Activated CD4-positive, alpha-beta T cell treated with anti-CD3 and anti-CD28 coated beads for 24 hours (primary cell): ENCODE data around the gene CXXC4.

Source experiments
- DNase-seq, 2 donors: peaks; one replicate each; pipeline ENCODE4 v3.0.0-alpha.2; 2020; ENCODE audit warnings: low read depth in 2 of 2

The CXXC4 gene

DNA sequence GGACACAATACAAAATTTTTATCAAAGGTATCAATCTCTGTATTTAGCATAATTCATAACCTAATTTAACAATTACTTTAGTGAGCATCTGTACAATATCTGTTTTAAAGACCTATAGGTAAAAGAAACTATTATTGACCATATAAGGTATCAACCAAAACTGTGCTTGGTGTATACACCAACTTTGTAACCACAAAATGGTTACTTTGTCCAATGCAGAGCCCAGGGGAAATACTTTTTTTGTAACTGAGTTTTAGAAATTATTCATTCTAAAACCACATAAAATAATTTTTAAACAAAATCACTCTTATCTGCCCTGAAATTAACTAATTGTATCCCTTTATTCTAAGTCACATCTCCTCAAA lies 5.0 kb downstream of the CXXC4 start:
- DNase-seq, result no peak

DNA sequence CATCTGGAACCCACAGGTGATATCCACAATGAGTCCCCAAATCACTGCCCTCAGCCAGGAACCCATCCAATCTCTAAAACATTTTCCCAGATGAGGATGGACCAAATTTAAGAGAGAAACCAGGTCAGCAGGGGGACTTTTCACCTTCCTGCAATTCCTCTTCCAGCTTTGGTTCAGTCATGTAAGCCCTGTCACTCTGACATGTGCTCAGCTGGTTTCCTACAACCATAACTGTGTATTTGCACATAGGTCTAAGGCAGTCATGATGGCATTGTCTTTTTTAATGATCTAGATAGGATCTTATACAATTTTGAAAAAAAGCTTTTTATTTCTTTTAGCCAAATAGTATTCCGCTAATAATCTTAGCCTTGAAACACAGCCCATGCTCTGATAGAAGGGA lies 6.5 kb downstream of the CXXC4 start:
- no peak for DNase-seq

DNA sequence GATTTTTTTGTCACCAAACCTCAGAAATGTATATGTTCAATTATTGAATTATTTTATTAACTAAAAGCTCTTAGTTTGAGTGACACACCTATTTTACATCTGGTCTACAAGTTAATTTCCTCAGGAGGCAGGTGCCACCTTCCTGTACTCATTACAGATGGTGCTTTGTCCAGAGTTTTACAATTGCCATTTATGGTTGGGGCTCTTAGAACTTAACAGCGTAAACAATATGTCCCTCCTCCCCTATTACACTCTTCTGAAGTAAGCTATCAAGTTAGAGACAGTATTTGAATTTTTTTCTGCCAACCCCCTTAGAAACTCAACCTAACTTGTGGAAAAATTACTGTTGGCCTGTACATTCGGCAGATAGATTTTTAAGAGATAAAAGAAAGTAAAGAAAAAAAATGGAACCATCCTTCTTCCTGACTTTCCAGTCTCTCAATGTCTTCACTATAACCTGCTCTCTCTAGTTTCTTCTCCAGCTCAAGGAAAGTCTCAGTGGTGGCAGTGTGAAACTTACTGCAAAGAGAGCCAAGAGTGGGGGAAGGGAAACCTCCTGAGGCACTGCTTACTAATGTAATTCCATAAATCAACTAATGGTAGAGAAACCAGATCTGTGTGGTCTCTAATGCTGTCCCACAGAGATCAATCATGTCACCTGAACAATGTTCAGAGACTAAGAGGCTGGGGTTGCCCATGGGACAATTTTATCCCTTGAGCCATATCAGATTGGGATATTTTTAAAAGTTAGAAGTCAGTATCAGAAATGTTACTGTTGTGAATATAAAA lies 7.8 kb downstream of the CXXC4 start:
- no peak for DNase-seq

DNA sequence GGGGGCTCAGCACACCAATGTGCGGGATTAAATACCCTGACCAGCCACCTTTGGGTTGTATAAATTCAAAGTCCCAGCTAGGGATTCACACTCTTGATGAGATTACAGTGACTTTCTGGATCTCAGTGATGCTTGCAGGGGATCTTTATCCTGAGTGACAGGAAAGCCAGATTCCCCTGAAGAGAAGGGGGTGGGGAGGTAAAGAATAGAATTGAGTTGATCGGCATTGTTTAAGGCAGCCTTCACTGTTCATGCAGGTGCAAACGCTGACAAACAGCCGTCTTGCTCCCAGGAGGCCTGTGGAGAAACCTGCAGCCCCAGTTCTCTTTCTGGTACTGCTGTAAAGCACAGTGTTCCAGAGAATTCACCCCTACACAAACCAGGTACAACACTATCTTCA lies 19.0 kb downstream of the CXXC4 start:
- DNase-seq, result no peak

DNA sequence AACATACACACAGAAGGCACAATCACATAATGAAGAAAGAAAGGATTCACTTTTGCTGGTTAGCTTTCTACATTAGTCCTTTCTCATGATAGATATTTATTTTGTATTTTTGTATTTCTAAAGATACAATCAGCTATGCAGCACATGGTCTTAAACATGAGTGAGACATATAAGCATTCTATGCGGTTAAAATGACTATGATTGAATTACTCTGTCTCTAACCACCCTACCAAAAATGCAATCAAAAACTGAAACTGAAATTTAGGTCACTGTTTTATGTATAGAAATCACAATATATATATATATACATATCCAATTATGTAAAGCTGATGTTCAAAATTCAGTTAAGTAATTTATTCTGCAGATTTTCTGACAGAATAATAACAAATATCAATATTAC lies 21.9 kb downstream of the CXXC4 start:
- DNase-seq, result no peak

DNA sequence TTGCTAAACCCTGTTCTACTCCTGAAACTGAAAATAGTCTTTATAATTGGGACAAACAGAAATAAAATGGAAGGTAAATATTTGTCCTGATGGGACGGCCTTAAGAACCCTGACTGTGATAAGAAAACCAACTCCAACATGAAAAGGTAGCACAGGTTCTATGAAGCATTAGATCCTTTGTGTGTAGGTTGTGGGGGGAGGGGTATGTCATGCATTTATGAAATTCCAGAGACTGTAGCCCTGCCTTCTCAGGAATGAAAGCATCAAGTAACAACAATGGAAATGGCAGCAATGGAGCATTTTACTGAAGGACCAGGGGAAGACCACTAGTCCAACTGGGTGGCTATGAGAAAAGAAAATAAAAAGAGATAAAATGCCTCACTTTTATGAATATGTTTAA lies 23.9 kb downstream of the CXXC4 start:
- no peak for DNase-seq

DNA sequence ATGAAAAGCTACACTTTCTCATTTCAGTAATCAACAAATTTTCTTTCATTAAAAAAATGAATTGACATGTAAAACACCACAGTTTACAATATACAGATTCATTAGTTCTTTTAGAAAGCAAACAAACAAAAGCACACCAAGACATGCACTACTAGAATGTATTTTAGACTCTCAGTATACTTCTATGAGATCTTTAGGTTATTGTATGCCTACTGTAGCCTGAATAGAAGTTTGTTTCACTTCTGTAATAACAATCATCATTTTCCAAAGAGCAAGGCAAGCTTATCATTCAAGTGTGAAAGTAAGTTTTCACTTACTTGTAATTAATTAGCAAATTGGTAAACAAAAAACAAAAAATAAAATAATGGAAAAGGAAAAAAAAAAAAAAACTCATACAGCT lies 24.9 kb downstream of the CXXC4 start:
- DNase-seq, result no peak

DNA sequence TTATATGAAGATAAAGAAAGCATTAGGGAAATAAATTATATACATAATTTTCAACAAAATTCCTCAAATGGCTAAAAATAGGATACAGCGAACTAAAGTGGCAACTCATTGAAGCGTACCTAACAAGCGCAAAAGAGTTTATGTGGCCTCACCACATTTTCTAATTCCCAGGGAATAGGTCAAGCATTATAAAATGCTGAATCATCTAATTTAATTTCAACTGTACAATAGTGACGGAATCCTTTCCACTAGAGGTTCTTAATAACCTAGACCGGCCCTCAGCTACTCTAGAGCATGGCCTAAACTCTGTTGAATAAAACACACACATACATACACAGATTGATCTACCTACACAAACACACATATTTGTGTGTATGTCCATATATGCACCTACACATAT lies 29.1 kb downstream of the CXXC4 start:
- DNase-seq, result no peak

DNA sequence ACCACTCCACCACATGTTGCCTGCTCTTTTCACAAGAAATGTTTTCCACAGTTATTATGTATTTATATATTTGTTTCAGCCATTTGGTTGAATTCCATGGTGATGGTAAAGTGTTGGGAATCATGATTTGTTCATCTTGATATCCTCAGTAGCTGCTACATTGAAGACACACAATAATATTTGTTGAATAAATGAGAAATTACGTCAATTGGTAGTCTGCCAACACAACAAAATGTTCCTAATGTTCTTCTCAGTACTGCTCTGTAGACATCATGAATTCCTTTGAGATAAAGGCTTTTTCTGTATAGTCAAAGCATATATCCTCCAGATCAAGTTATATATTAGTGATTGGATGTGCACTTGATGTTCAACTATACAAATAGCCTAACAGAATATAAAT lies 29.5 kb downstream of the CXXC4 start:
- DNase-seq, result no peak

DNA sequence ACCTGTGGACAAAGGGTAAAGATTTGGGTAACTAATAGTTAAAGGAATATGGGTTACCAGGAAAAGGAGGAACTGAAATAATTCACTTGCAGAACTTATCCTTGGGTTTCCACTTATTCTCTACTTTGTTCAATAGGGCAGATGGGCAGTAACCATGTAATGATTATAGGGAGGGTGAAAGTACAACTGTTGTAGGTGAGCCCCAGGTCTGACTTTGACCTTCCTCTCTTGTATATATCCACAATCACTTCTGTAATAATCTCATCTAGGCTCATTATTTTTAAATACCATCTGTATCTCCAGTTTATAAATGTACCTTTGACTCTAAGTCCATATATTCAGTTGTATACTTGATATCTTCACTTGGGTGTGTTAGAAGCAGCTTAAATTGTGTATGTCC lies 32.1 kb downstream of the CXXC4 start:
- no peak for DNase-seq

DNA sequence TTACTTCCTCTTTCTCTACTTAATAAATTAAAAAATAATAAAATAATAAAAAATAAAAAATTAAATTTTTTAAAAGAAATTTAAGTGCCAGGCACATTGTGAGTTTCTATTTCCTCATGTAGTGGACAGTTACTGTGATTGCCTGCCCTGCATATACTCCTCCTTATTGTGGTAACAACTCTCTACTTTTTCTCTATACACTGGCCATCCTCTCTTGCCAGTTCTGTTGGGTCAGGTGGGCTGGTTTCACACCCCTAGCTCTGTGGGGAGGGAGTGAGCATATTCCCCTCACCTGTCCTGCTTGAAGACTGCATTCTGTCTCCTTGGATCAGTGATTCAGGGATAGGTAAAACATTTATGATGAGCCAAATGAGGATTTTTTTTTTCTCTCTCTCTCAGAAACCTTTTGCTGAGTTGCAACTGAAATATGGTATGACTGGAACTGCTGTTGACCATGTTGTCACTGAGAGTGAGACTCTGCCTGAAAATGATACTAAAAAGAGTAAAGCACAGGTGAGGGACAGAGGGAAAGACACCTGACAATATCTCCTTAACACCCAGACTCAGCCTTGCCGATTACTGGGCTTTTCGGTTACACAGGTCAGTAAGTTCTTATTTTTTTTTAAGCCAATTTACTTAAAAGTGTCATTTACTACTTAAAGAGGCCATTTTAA lies 37.2 kb downstream of the CXXC4 start:
- DNase-seq, result no peak

DNA sequence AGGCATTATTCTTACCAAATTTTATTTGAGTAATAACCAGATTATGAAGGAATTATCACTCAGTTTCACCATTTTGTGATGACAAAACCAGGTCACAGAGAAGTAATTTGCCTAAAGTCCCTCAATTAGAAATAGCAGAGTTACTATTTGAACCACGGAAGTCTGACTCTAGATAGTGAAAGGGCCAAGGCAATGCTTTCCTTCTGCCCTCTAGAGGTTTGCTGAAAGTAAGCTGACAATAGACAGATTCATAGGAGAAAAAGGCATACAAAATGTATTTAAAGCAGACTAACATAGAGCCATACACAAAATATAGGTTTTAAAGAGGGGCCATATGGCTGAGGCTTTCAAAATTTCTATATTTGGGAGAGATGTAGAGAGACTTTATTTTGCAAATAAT lies 43.1 kb downstream of the CXXC4 start:
- no peak for DNase-seq

DNA sequence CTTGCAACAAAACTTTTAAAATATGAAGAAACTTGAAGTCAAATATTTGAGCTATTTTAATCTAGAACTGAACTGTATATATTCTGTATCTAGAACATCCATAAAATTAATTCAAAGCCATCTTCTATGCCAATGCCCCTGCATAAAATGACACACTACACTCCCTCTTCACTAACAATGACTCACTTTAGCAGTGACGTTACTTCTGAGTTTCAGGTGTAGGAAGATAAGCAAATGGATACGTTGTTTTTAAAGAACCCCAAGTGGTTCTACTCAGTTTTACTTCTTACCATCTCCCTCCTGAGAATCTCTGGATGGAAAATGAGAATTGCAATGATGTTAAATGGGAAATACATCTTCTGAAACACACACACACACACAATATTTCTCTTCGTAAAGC lies 45.2 kb downstream of the CXXC4 start:
- DNase-seq, result no peak

DNA sequence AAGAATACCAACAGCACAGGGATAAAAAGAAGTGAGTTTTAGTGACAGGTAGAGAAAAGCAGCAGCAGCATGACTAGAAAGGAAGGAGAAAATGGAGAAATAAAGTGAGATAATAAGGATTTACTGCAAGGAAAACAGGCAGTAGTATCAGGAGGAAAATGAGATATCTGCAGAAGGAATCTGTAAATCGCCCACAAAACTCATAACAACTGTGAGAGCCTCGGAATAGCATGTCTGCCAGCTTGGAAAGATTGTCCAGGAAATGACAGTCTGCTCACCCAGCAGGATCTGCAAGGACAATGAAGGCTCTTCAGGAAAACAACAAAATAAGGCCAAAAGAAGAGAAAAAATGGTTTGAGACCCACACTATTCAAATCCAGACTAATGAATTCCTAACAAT lies 47.4 kb downstream of the CXXC4 start:
- DNase-seq, result no peak

DNA sequence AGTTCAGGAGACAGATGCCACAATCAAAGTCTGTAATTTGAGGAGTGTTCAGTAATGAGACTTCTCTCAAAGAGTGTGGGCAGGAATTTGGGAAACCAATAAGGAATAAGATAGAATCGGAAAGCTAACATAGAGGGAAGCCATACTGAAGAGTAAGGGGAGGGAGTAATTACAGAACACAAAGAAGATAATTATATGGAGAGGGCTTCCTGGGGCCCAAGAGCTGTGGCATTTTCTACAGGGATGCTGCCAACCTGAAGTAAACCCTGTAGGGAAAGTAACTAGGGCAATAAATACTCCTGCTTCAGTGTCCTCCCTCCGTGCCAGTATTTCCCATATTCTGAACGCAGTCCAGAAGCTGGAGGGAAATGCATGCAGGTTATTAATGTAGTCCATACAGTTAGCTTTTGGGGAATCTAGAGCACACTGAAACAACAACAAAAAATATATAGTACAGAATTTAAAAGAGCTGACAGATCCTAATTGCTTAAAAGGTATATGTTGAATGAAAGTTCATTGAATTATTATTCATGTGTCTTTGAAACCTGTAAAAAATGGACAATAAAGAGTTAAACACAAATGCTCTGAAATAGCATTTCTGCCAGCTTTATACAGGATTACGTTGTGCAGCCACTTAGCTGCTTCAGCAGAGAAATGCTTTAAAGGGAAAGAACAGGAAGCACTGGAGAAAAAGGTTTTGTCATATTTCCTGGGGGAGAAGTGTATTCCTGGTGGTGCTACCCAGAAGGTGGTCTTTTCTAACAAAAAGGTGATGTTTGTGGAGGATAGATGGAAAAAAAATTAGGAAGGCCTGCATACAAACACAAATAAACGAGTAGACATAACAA lies 48.0 kb downstream of the CXXC4 start:
- no peak for DNase-seq

DNA sequence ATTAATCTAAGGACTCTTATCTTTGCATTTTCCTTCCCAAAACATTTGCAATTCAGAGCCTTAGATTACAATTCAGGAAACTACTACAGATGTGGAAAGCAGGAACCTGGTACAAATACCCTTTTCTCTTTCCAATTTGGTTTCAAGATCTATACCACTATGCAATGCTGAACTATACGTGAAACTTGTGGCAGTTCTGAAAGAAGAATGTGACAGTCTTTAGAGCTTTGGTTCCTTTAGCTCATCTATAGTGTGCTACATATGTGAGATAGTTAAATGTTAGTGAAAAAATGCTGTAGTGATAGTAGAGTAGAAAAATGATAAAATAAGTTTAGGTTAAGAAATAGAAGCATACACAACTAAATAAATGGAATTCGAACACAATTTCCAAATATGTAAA lies 50.0 kb downstream of the CXXC4 start:
- DNase-seq, result no peak

DNA sequence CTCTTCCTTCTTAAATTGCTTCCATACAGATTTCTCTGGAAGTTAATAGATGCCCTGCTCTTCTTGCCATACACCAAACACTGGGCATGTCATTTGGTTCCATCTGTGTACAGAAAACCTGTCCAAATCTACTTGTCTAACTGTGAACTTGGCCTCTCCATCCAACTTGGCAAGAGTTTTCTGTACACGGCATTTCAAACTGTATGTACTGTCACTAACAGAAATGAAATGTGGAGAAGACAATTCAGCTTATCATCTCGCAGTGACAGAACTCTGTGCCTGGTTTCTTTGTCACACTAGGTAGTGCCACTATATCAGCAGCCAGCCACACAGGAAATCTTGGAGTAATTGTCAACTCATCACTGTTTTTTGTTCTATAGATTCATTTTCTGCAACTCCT lies 58.2 kb downstream of the CXXC4 start:
- DNase-seq, result no peak

DNA sequence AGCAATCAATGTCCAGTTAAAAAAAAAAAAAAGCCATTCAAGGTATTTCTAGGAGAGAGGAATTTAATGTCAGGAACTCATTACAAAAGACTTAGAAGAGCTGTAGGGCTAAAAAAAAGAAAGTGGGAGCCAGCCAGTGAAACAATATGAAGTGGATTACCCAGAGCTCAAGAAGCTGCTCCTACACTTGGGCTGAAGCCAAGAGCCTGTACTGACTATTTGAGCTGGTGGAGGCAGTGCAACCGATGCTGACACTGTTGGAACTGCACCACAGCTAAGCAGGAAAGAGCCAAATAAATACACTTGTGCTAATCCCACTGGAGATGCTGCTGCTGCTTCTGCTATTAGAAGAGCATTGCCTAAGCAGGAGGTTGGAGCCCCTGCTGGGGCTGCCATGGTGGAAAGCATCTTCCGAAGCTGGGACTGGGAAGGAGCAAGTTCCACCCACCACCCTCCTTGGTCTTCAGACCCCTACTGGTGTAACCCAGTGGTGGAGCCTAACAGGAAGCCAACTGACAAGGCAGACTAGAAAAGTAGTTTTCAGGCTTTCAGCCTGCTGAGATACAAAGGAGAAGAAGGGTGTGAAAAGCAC lies 65.4 kb downstream of the CXXC4 start:
- DNase-seq, result no peak

DNA sequence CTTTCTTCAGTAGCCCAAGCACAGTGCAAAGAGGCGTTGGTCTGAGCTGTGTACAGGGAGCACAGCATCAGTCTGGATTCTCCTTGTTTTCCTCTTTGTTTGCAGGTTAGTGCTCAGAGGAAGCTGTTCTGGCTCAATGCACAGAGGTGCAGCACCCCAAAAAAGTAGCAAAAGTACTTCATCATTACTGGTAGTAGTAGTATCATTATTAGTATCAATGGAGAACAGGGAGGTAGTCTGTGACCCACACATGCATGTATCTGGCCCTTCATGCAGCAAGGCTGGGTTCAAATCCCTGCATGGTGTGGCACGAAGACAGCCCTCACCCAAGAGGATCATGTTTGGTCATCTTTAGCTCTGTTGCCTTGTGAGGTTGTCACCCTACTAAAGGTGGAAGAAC lies 68.7 kb downstream of the CXXC4 start:
- DNase-seq, result no peak

DNA sequence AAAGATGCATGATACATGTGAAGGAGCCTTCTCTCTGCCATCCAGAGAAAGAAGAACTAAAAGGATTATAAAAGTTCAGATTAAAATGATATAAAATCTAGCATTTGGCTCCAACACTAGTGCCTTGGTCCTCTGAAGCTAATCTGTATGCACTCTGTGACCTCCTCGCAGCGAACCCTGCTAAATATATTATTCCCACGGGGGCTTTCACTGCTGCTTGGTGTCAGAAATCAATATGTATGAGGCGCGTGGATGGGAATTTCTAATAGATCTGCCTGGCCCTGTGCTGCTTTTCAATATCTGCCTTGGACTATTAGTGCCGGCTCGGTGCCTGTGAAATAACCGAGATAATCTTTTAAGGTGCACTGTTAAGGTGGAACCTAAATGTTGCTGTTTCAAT lies 69.7 kb downstream of the CXXC4 start:
- no peak for DNase-seq

DNA sequence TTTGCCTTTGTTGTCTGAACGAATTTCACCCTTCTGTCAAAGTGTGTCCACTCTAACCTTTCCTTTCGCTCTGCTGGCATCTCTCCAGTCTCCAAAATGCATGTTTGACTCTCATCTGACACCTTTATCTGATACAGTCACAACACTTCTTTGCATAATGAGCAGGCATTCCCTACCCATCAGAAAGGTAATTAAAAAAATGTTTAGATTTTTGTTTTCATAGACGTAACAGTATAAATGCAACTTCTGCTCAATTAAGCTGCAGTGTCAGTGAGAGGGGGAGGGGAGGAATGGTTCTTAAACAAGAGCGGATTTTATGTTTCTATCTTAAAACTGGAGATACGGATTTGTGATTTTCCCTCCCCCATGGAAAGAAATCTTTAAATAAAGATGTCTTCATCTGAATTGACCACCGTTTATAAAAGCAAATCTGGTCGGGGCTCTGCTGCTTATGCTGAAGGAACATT lies 70.2 kb downstream of the CXXC4 start:
- no peak for DNase-seq

DNA sequence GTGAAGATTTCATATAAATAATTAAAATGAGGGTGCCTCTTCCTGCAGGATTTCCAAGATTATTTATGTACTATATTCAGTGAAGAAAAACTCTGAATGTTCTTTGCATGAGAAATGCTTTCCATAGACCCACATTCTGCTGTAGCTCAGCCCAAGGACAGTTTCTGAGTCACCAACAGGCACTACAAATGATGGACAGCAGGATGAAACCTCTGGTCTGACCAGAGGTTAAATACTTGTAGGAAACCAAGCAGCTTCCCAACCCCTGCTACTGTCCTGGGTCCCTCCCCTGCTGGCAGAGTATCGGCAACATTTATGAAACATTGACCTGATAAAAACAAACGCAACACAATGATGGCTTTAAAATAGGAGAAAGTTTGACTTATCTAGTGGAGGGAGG lies 73.1 kb downstream of the CXXC4 start:
- DNase-seq, result no peak
